ENCODE measurements around the gene DUSP1. TPM values are rescaled to one million over a fixed set of nuclear protein-coding genes. Genes with fewer than 3 reads are reported as not detected.

The DUSP1 gene
- total and polyA plus RNA-seq, 2 of the 13 experiments (the other 11 are each of a cell fraction or from before 2014, with no cell fraction given) = 27.1 to 55.5 TPM

DNA sequence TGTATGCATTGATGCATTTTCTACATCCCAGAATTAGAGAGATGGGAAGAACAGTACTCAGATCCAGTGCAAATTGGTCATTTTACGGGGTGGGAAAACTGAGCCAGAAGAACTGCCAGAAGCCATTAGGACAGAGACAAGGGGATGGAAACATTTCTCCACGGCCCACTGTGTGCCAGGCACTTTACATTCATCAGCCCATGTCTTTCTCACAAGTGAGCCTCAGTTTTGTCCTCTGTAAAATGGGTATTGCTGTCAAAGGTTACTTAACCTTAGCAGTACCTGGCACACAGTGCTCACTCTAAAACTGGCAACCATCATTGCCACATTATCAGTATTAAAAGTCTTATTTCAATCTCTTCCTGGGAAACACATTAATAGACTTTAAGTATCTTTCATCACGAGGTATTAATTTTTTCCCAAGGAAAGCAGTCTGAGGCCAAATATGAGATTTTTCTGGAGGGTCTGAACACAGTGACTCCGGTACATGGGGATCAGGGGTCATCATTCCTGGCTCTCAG lies 5.2 kb downstream of the DUSP1 start (continued):
- TF ChIP-seq CHD4 (IDR thresholded peaks at IDR 0.05; ENCODE audit: borderline replicate concordance, low read length) (peak; percentile 94; the same call in 1 of the 2 replicates), ZBTB34 (CRISPR knock-in tag; IDR thresholded peaks at IDR 0.05) (no peak), ZNF251 (CRISPR knock-in tag; IDR thresholded peaks at IDR 0.05) (no peak), HOXA7 (CRISPR knock-in tag; IDR thresholded peaks at IDR 0.05) (no peak), KDM1A (CRISPR knock-in tag; IDR thresholded peaks at IDR 0.05) (peak; percentile 97), RXRA (CRISPR knock-in tag; IDR thresholded peaks at IDR 0.05) (no peak), SMC3 (IDR thresholded peaks at IDR 0.05; ENCODE audit: low read length) (peak; percentile 14; the same call in 1 of the 2 replicates), NR2F6 (IDR thresholded peaks at IDR 0.05) (no peak), NR2F6 (CRISPR knock-in tag; IDR thresholded peaks at IDR 0.05) (no peak), ZNF605 (CRISPR knock-in tag; IDR thresholded peaks at IDR 0.05) (no peak), SNRNP70 (IDR thresholded peaks at IDR 0.05; ENCODE audit: low read depth, low read length) (no peak), ZNF3 (CRISPR knock-in tag; IDR thresholded peaks at IDR 0.05) (peak; percentile 47; the same call in 1 of the 2 replicates), ZNF670 (CRISPR knock-in tag; IDR thresholded peaks at IDR 0.05; ENCODE audit: borderline replicate concordance) (0 out of 2 replicates have a peak, but pooled peaks have one; percentile 3), ADNP (CRISPR knock-in tag; IDR thresholded peaks at IDR 0.05) (peak; percentile 93), ZNF629 (CRISPR knock-in tag; conservative IDR thresholded peaks at IDR 0.05) (peak; percentile 99), POLR2A (IDR thresholded peaks at IDR 0.05; ENCODE audit: insufficient read depth in 1 of 2, low read depth in 2 of 2, low read length in 2 of 2) (peak in 1 of 2 experiments; percentile 71; a peak in 2 of 4 replicates), ZNF547 (CRISPR knock-in tag; IDR thresholded peaks at IDR 0.05) (no peak), ZNF619 (CRISPR knock-in tag; IDR thresholded peaks at IDR 0.05) (no peak)
